NCI-H526 (cell line): ENCODE measurements around the gene CDH8.

Experiments used
- DNase-seq, 2 experiments: peaks; one replicate each; lab custom pipeline; 2025; lab: John Stamatoyannopoulos, UW

The CDH8 gene

GRCh38 chr16:62033065-62033464, 3.2 kb downstream of the CDH8 start:
- DNase-seq, result no peak

DNA sequence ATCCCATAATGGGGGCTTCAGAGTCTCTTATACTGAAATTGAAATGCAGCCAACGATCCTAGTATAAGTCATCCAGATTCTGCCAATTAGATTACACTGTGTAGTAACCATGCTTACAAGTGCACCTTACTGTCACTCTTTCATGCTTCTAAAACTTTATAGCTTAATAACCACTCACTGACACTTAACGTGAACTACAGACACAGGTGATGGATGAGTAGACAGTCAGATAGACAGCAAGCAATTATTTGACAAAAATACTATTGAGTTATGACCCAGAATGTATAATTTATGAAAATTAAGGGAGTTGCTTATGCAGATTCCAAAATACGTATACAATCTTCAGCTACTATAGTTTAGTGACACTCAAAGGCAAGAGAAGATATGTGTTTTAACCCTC, 6.3 kb downstream of the CDH8 start:
- DNase-seq, result no peak

- DNase-seq, result no peak
These were observed 13.6 kb downstream of the CDH8 start for GRCh38 chr16:62022688-62023087.

- DNase-seq, result no peak
These were observed 15.1 kb downstream of the CDH8 start for GRCh38 chr16:62021161-62021581.

GRCh38 chr16:62020681-62021080, 15.6 kb downstream of the CDH8 start:
- DNase-seq, result no peak

- no peak for DNase-seq
These were observed 16.4 kb downstream of the CDH8 start for GRCh38 chr16:62019851-62020250.

DNA sequence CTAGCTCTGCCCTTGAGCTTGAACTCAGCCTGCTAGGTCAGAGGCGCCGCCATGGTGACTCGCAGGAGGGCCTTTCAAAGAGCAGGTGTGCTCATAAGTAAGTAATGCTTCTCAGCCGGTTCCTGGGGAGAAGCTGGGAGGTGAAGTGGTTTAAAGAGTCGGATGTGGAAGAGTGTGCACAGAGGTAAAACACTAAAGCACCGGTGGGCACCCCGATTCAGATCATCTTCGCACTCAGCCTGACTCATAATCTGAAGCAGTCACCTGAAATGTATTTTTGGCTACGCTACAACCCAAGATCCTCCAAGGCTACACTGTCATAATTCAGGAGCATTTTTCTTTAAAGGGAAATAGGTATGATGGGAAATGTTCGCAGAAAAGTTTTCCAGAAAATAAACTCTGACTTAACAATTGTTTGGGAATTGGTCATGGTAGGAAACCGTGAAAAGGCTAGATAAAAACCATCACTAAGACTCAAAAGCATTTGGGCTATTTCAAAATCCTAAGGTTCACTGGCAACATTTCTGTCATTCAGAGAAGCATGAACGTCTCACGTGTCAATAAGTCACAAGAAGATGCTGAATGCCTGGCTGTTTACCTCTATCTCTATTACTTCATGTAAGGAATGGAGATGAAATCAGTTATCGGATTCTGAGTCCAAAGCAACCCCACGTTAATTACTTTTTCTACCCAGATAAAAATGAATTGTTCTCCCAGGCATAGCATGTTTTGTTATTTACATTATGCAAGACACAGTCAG, 17.8 kb downstream of the CDH8 start:
- no peak for DNase-seq

GRCh38 chr16:62014319-62014923, 21.8 kb downstream of the CDH8 start:
- no peak for DNase-seq

DNA sequence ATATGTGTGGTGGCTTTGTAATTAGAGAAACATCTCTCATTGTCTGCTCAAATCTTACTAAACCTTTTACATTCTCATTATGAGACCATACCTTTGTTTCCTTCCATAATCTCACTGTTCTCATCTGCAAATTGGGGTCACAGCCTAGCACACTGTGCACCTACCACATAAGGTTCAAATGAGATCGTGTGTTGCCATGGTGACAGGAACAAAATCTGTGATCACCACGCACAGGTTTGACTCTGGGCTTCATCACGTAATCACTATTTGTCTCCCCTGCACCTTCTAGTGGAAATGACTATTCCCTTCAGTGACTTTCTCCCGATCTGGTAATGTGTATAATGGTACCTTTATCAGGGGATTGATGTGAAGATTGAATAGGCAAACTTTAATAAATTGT, 26.1 kb downstream of the CDH8 start:
- DNase-seq, result no peak

DNA sequence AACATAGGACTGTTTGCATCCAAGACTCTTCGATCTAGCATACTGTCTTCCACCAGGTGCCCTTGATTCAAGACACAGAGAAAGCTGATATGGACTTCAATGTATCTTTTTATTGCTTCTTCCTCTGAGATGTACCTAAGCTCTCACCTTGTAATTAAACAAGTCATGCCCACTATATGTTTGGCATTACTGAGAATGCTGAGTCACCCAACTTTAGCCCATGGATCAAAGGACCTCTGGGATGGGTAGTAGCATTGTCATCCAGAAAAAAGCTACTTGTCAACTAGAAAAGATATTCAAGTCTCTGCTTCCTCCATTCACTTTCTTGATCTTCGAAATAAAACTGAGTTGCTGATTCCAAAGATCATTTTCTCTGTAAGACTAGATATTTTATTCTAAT, 37.8 kb downstream of the CDH8 start:
- DNase-seq, result no peak

GRCh38 chr16:61993108-61993507, 43.1 kb downstream of the CDH8 start:
- DNase-seq, result no peak

DNA sequence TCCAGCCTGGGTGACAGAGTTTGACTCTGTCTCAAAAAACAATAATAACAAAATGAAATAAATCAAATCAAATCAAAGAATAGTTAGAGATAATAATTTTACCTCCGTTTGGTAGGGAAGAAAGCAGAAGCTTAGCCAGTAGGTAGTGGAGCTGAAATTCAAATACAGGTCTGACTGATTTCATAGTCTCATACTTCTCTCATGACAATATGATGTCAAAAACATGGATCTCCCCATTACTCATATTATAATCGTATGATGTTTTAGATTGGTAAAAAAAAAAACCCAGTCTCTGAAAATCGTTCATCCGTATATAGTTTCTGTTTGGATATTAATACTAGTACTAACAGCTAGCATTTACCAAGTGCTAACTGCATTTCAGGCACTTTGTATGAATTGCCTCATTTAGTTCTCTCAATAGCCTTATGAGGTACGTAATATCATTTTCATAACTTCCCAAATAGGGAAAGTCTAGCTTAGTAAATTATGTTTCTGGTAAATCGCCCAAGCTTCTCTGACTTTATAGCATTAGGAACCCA, 48.7 kb downstream of the CDH8 start:
- DNase-seq, result no peak

DNA sequence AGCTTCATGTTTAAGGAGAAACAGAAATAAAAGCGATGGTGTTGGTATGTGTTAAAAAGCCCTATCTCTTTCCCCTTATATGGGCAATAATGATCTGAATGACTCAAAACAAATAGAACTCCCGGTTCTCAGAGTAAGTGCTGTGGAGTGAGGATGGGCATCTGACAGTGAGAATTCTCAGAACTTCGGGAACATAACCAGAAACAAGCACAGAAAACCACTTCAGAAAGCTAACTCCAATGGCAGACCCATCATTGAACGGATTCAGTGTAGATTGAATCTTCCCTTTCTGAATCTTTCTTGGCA, 67.2 kb downstream of the CDH8 start:
- no peak for DNase-seq

GRCh38 chr16:61968242-61969076, 67.8 kb downstream of the CDH8 start:
- peak in 1 of 2 experiments; percentile 3 for DNase-seq

GRCh38 chr16:61957075-61957855, 79.0 kb downstream of the CDH8 start:
- DNase-seq, result no peak

- DNase-seq, result no peak
These were observed 83.4 kb downstream of the CDH8 start for GRCh38 chr16:61952841-61953240.

DNA sequence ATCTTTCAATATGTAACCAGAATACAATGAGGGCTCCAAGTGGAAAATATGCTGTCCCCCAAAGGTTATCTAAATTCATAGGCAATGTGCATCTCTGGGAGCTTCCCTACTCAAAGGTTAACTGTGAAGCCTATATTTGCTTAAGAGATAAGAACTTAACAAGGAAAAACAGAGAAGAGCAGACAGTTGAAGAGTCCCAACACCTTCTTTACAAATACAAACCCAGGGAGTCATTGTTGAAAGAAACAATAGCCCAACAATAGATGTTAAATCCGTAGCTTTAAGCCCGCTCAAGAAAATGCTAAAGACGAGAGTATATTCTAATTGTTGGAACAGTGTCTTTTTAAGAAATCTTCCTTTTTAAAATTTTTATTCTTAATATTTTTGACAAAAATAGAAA, 87.8 kb downstream of the CDH8 start:
- DNase-seq, result no peak

- no peak for DNase-seq
These were observed 90.2 kb downstream of the CDH8 start for GRCh38 chr16:61946019-61946418.

DNA sequence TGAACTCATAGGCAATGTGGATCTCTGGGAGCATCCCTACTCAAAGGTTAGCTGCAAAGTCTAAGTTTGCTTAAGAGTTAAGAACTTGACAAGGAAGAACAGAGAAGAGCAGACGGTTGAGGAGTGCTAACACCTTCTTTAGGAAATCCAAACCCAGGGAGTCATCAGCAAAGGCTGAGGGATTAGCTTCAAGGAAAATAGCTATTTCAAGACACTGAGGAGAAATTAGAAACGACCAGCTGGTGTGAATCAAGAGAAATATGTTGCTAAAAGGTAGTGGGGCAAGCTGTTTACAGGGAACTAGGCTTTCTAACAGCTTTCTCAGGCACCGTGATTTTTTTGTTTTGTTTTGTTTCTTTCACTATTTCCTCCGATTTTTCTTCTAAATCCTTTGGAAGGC, 90.7 kb downstream of the CDH8 start:
- DNase-seq, result no peak

GRCh38 chr16:61944004-61944403, 92.2 kb downstream of the CDH8 start:
- no peak for DNase-seq

GRCh38 chr16:61940611-61941010, 95.6 kb downstream of the CDH8 start:
- no peak for DNase-seq

DNA sequence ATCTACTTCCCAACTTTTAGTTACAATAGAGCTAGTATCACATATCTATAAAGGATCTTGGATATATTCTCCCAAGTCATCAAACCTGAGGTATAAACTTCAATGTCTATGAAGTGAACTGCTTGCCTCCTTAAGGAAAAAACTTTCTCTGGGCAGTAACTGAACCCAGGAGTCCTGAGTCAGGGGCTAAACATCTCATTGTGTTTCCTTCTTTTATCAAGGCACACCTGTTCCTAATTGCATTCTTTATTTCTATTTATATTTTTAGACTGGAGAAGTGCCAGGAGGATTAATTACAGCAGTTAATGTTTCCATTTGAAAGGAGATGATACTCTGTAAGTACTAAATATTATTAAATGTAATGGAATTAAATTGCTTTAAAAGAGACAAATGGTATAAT, 98.6 kb downstream of the CDH8 start:
- no peak for DNase-seq
